Stimulated activated CD4-positive, alpha-beta T cell treated with anti-CD3 and anti-CD28 coated beads, Interleukin-12 subunit alpha, Interleukin-12 subunit beta, amount 100 ng/mL, for 4 hours (primary cell): ENCODE results near the gene ASTL.

Source experiments
- DNase-seq: peaks from one replicate; pipeline ENCODE4 v3.0.0-alpha.2; 2020

ASTL gene

DNA sequence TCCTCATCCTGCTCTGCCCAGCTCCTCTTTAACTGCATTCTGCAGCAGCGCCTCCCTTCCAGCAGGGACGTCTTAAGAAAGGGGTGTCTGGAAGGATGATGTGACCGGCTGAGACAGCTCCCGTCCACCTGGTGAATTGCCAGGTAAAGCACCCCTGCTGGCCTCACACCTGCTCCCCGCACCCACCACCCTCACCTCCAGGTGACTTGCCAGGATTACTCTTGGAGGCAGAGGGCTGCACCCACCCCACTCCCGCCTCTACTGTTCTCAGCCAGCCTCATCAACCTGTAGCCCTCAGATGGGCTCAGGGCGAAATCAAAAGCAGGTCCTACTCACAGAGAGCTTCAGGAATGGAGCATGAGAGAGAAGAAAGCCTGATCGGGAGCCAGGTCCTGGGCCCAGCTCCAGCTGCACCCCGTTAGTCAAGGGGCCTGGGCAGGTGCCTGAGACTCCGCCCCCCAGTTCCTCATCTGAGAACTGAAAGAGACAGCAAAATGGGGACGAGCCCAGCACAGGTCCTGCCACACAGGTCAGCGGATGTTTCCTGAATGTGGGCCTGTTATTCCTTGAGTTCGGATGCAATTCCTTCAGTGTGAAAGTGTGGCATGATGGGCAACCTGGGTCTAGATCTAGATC lies 27.6 kb downstream of the ASTL start:
- no peak for DNase-seq

DNA sequence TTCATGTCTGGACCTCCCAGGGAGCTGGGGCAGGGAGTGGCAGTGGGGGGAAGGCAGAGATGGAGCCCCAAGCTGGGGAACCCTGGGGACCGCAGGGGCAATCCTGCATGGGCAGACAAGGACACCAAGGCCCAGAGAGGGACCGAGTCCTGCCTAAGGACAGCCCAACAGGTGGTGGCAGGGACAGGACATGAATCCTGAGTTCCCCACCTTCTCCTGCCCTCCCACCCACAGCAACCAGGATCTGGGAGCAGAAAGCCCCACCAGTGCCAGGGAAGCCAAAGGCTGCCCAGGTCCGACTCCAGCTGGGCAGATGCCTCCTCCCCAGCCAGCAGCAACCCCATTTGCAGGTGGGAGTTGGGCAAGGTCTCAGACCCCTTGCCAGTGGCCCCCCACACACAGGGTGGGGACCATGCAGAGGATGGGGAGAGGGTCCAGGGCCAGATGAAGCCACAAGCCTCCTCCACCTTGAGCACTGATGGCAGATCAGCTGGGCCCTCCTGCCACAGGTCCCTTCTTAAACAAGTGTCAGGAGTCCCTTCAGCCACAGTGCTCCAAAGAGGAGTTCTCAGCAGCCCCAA lies 28.3 kb downstream of the ASTL start:
- DNase-seq = no peak

DNA sequence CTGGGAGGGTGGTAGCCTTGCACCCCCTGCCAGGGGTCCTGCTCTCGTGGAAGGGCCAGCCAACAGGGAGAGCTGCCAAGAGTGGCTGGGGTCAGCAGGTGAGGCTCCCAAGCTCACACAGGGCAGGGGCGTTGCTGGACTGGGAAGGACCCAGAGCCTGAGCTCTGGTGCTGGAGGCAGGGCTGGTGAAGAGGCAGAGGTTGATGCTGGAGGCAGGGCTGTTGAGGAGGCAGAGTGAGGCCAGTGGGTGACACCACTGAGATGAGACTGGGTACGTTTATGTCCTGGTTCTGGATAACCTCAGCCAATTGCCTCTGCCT lies 29.0 kb downstream of the ASTL start:
- no peak for DNase-seq

DNA sequence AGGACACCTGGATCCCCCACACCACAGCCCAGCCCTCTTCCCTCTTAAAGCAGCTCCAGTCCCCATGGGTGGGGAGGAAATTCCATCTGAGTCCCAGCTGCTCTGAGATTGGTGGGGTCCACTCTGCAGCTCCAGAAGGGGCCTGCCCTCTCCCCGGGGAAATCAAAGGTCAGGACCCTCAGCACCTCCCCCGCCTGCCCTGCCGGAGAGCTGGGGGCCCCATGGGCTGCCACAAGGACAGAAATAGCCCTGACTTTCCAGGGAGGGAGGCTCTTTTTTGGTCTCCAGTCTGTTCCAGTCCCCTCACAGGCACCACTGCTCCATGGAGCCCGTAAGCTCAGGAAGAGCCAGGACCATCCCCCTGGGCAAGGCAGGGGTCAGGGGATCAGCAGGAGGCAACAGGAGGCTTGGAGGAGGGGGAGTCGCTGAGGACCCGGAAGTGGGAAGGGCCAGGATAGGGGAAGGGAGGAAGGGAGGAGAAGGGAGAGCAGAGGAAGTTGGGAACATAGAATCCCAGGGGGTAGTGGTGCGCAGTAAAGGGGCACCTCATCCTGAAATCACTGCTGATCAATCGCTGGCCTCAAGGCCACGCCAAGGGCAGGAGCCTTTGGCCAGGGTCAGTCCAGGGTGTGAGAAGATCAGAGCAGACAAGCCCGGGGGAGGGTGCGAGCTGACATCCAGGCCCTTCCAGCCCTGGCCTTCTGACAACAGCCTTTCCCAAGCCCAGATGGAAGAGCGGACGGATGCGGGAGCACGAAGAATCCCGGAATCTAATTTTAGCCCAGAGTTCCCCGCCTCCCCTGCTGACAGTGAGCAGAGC lies 29.6 kb downstream of the ASTL start:
- DNase-seq = no peak

DNA sequence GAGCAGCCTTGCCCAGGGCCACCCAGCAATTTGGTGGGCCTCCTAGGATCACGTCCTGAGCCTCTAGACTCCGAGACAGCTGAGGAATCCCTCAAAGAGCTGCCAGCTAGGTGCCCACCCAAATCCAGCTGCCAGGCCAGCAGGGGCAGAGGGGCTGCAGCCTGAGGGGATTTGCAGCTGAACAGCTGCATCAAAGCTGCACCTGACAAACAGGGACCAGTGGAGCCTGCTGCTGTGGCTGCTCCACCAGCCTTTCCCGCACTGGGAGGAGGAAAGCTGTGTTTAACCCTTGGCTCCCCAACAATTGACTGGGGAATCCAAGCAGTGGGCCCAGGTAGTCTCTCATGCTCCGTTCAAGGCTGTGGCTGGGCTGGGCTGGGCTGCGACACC lies 30.2 kb downstream of the ASTL start:
- DNase-seq = no peak

DNA sequence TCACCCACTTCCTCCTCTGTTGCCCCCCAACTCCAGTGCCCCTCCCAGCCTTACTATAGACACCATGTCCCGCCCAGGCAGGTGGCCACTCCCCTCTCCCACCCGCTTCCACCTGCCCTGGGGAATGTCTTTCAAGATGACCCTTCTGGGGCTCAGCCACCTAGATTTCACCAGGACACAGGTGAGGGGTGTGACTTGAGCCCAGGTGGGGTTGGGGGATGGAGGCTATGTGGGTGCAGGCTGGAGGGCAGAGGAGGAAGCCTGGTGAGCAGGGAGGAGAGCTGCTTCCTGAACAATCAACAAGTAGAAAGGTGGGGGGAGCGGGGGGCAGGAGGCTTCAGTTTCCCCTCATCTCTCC lies 30.6 kb downstream of the ASTL start:
- DNase-seq = no peak

DNA sequence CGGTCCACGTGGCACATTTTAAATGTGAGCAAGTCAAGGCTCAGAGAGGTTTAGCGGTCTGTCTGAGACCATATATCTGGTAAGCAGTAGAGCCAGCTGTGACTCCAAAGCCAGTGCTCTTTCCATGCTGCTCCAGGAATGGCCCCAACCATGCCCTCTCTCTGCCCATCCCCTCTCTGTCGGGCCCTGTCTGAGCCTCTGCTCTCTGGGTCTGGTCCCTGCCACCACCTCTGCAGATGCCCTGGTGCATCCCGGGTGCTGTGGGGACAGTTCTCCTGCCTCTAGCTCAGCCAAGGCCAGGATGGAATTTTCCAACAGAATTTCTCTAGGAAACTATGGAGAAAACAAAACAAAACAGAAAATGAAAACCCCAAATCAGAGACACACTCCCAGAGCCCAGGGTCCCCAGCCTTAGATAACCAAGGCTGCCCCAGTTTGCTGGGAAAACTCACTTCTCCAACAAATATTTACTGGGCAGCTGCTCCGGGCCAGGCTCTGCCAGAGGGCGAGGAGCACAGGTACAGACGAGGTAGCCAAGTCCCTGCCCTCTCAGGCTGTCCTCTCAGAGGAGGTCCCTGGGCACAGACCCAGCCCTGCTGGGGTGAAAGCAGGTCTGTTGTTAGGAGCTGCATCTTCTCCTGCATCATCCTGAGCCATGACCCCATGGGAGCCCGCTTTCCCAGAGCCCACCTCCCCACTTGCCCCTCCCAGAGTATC lies 31.2 kb downstream of the ASTL start:
- DNase-seq = no peak

DNA sequence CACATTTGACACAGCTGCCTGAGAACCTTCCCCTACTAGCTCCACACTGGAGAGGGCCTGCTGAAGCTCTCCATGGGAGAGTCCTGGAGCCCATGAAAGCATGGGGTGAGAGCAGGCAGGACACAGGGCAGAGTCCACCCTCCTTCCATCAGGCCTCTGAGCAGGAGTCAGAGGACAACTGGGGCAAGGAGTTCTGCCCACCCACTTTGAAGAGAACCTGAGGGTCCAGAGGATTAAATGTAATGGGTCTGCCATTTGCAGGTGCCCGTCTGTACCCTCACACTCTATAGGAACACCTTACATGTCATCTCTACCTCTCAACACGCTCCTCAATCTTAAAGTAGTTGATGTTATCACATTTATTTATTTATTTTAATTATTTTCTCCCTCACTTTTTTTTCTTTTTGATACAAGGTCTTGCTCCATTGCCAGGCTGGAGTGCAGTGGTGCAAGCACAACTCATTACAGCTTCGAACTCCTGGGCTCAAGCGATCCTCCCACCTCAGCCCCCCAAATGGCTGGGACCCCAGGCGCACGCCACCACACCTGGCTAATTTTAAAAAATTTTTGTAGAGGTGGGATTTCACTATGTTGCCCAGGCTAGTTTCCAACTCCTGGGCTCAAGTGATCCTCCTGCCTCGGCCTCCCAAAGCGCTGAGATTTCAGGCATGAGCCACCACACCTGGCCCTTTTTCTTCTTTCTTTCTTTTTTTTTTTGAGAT lies 32.1 kb downstream of the ASTL start:
- no peak for DNase-seq

DNA sequence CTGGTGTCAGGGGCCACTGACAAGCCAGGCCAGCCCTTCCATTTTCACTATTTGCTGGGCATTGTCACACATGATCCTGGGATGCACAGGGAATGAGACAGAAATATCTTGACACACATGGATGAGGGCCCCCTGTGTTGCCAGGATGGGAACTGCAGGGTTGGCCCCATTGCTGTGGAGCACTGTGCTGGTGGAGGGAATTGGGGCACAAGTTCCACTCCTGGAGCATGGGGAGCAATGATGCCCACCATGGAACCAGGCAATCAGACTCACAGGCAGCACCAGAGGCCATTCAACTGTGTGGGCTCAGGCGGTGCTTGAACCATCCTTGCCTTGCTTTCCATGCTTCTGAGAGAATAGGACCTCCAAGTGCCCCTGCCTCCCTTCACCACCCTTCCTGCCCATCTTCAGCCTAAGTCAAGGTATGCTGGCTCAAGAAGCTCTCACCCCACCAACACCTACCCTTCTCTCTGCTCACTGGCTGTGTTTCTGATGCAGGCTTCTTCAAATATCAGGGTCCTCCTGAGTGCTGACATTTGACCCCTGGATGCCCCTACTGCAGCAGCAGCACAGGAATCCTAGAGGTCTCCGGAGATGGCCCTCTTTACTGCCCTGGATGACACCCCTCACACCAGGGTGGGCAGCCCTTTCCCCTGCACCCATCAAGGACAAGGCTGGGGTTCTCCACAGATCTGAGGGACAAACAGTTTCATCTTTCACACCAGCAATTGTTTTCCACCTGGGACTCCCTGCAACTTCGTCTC lies 33.0 kb downstream of the ASTL start:
- DNase-seq = no peak

DNA sequence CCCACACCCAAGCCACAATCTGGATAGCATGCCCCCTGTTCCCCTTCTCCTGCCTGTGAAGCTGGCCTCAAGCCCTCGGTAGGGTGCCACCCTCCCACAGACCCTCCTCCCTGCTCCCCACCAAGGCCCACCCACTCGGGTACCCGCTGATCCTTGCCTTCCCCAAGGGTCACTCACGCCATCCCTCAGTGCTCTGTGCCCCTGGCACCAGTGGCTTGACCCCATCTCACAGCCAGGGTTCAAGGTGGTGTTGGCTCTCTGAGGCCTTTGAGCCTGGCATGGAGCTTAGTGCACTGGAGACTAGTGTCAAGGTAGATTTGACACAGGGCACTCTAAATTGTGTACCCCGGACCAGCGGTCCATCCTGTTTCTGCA lies 33.8 kb downstream of the ASTL start:
- no peak for DNase-seq

- no peak for DNase-seq
Measured at GRCh38 chr2:96103761-96104486, 34.4 kb downstream of the ASTL start.

GRCh38 chr2:96103187-96103601 lies 35.1 kb downstream of the ASTL start:
- no peak for DNase-seq

DNA sequence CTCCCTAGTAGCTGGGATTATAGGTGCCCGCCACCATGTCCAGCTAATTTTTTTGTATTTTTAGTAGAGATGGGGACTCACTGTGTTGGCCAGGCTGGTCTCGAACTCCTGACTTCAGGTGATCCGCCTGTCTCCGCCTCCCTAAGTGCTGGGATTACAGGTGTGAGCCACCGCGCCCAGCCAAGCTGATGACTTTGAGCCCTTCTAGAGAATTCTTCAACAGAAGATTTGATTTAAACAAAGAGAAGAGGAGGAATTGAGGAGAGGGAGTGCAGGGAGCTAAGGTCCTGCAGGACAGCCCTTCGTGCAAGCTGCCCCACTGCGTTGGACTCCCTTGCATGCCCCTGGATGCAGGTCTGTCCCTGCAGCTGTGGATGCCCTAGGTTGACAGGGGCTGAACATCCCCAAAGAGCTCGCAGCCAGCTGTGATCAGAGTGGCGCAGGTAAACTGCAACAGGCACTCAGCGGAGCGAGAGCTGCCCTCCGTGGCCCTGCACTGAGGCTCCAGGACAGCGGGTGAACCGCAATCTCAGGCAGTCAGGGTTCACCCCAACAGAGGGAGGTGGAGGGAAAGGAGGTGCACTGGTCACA lies 35.6 kb downstream of the ASTL start:
- DNase-seq = no peak

GRCh38 chr2:96100893-96101304 lies 37.4 kb downstream of the ASTL start:
- DNase-seq = no peak

DNA sequence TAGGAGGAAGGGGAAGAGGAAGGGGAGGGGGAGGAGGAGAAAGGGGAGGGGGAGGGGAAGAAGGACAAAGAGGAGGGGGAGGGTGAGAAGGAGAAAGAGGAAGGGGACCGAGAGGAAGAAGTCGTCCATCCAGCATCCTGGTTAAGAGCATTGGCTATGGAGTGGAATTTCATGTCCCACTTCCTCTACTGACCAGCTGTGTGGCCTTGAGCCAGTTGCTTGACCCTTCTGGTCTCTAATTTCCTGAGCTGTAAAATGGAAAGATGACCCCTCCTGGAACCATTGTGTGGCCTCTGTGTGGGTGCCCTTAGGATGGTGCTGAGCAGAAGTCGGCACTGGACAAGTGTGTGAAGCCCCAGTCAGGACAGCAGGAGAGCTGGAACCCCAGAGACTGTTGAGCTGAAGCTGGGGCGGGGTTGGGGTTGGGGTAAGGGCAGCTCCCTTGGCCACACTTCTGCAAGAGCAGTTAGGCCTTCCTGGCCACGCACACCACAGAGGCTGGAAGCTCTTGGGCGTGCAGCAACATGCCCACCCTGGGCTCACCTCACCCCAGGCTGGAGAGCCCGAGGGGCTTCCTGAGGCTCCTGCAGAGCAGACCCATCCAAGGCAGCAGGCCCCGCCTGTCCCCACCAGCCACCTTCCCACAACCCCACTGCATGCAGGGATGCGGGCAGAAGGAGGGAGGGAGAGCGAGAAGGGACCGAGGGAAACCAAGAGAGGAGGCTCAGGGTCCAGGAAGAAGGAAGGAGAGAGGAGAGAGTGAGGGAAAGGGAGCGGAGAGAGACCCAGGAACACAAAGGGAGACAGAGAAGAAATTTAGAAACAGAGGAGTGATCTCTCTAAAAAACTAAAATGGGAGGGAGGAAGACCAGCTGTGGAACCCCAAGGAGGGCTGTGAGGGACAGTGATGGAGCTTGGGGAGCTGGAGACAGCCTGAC lies 38.2 kb downstream of the ASTL start:
- DNase-seq = no peak

- DNase-seq = no peak
Measured at GRCh38 chr2:96098900-96099590, 39.3 kb downstream of the ASTL start.

GRCh38 chr2:96097951-96098823 lies 40.1 kb downstream of the ASTL start:
- DNase-seq = no peak

- no peak for DNase-seq
Measured at GRCh38 chr2:96097441-96097840, 40.9 kb downstream of the ASTL start.
